Measurements from ENCODE around the gene RIPK1.
A peak's percentile ranks its signal among the peaks of the same experiment; 100 is the strongest.
"Not testable (repeated sequence)": the region's sequence is repeated elsewhere in the genome, so short reads cannot be mapped to it uniquely, and the experiment has no call there.

The RIPK1 gene

GRCh38 chr6:3063733-3064700 lies 4.3 kb upstream of the RIPK1 start:
- peak overlapping the region; percentile 57 for H3K27ac ChIP-seq
- TF ChIP-seq ZFX (IDR thresholded peaks at IDR 0.05) (no peak), CTCF (conservative IDR thresholded peaks at IDR 0.05) (no peak; the same call in 1 of the 2 replicates)

- no peak for TF ChIP-seq CTCF (conservative IDR thresholded peaks at IDR 0.05)
- no peak overlapping the region for H3K27ac ChIP-seq
These were observed 3.3 kb downstream of the RIPK1 start for GRCh38 chr6:3071568-3071967.

GRCh38 chr6:3072798-3073197 lies 4.5 kb downstream of the RIPK1 start:
- TF ChIP-seq ZFX (IDR thresholded peaks at IDR 0.05) (no peak), CTCF (conservative IDR thresholded peaks at IDR 0.05) (no peak)
- no peak overlapping the region for H3K27ac ChIP-seq

GRCh38 chr6:3073382-3073781 lies 5.1 kb downstream of the RIPK1 start:
- H3K27ac ChIP-seq: no peak overlapping the region
- no peak for TF ChIP-seq ZFX (IDR thresholded peaks at IDR 0.05)
- no peak for TF ChIP-seq CTCF (conservative IDR thresholded peaks at IDR 0.05)

- no peak overlapping the region for H3K27ac ChIP-seq
- TF ChIP-seq CTCF (conservative IDR thresholded peaks at IDR 0.05): no peak
- TF ChIP-seq ZFX (IDR thresholded peaks at IDR 0.05): no peak
These were observed 7.4 kb downstream of the RIPK1 start for GRCh38 chr6:3075772-3076113.

GRCh38 chr6:3076320-3076719 lies 8.0 kb downstream of the RIPK1 start:
- no peak overlapping the region for H3K27ac ChIP-seq
- no peak for TF ChIP-seq ZFX (IDR thresholded peaks at IDR 0.05)
- TF ChIP-seq CTCF (conservative IDR thresholded peaks at IDR 0.05): no peak

GRCh38 chr6:3077430-3077829 lies 9.1 kb downstream of the RIPK1 start:
- H3K27ac ChIP-seq: no peak overlapping the region
- TF ChIP-seq CTCF (conservative IDR thresholded peaks at IDR 0.05) (no peak), ZFX (IDR thresholded peaks at IDR 0.05) (no peak)

GRCh38 chr6:3078952-3079351 lies 10.7 kb downstream of the RIPK1 start:
- not testable (repeated sequence) for H3K27ac ChIP-seq

Data from C4-2B (cell line).